GM12892 (cell line): Measurements from ENCODE around the gene SLC35B2.

ENCODE experiments used
- DNase-seq: peaks from one replicate; pipeline ENCODE4 v3.0.0; 2011; ENCODE audit not compliant: insufficient read length
- FAIRE-seq: peaks from 2 replicates; lab custom pipeline; 2011; peaks lifted over from hg19 to GRCh38; lab: Jason Lieb, UNC
- POLR2A ChIP-seq: IDR thresholded peaks from 2 replicates; pipeline ENCODE4 v1.6.1; 2011; ENCODE audit warnings: low read depth, low read length, control low read depth
- POLR2AphosphoS5 ChIP-seq: IDR thresholded peaks from 2 replicates; pipeline ENCODE4 v1.6.1; 2011; ENCODE audit warnings: low read depth, low read length, control low read depth
- TAF1 ChIP-seq: IDR thresholded peaks from 2 replicates; pipeline ENCODE4 v1.6.1; 2011; ENCODE audit warnings: low read depth, mild to moderate bottlenecking, control low read depth, low read length, borderline replicate concordance

SLC35B2 gene

GRCh38 chr6:44284867-44285266, 27.5 kb upstream of the SLC35B2 start:
- DNase-seq (no peak), FAIRE-seq (no peak)
- no peak for TF ChIP-seq POLR2A
- TF ChIP-seq TAF1: no peak
- TF ChIP-seq POLR2AphosphoS5: no peak

GRCh38 chr6:44284121-44284520, 26.8 kb upstream of the SLC35B2 start:
- TF ChIP-seq POLR2A: no peak
- TF ChIP-seq TAF1: no peak
- TF ChIP-seq POLR2AphosphoS5: no peak
- no peak for FAIRE-seq
- no peak for DNase-seq

- DNase-seq (no peak), FAIRE-seq (no peak)
- TF ChIP-seq POLR2A: no peak
These were observed 21.7 kb upstream of the SLC35B2 start for GRCh38 chr6:44278774-44279697.

- TF ChIP-seq TAF1: no peak
- TF ChIP-seq POLR2A: no peak
- no peak for TF ChIP-seq POLR2AphosphoS5
- FAIRE-seq (no peak), DNase-seq (no peak)
These were observed 21.0 kb upstream of the SLC35B2 start for GRCh38 chr6:44278315-44278714.

GRCh38 chr6:44277763-44278162, 20.4 kb upstream of the SLC35B2 start:
- DNase-seq (no peak), FAIRE-seq (no peak)
- no peak for TF ChIP-seq POLR2AphosphoS5

GRCh38 chr6:44276667-44277640, 19.6 kb upstream of the SLC35B2 start:
- FAIRE-seq (no peak), DNase-seq (no peak)
- TF ChIP-seq POLR2AphosphoS5: no peak
- no peak for TF ChIP-seq POLR2A
- no peak for TF ChIP-seq TAF1

GRCh38 chr6:44275749-44276648, 18.7 kb upstream of the SLC35B2 start:
- no peak for TF ChIP-seq POLR2AphosphoS5
- no peak for DNase-seq
- FAIRE-seq: no peak

- no peak for FAIRE-seq
- TF ChIP-seq TAF1: no peak
- TF ChIP-seq POLR2A: no peak
- no peak for TF ChIP-seq POLR2AphosphoS5
These were observed 18.0 kb upstream of the SLC35B2 start for GRCh38 chr6:44275271-44275748.

GRCh38 chr6:44273617-44274016, 16.3 kb upstream of the SLC35B2 start:
- FAIRE-seq (no peak), DNase-seq (no peak)
- TF ChIP-seq POLR2A: no peak
- TF ChIP-seq TAF1: no peak
- TF ChIP-seq POLR2AphosphoS5: no peak

More at GRCh38 chr6:44275271-44275748, 18.0 kb upstream of the SLC35B2 start:
- DNase-seq: no peak

GRCh38 chr6:44272999-44273566, 15.8 kb upstream of the SLC35B2 start:
- no peak for DNase-seq
- TF ChIP-seq TAF1 (no peak), POLR2AphosphoS5 (no peak), POLR2A (no peak)
- no peak for FAIRE-seq
